Body of pancreas (tissue), 4 donors: ENCODE results near the gene MPP4.

Source experiments
- CTCF ChIP-seq, 7 experiments: fragments of 450-650 bp in 4 of 7; fragments of 200-600 bp in 3 of 7; sonication (generic) in 3 of 7; IDR thresholded peaks; one replicate each; pipeline ENCODE4 v1.5.1; 2016 to 2019; ENCODE audit warnings: antibody characterized with exemption in 7 of 7
- POLR2A ChIP-seq, 3 donors: fragments of 450-650 bp; IDR thresholded peaks; one replicate each; pipeline ENCODE4 v1.6.1; 2016; ENCODE audit warnings: antibody characterized with exemption in 3 of 3, mild to moderate bottlenecking in 2 of 3

DNA sequence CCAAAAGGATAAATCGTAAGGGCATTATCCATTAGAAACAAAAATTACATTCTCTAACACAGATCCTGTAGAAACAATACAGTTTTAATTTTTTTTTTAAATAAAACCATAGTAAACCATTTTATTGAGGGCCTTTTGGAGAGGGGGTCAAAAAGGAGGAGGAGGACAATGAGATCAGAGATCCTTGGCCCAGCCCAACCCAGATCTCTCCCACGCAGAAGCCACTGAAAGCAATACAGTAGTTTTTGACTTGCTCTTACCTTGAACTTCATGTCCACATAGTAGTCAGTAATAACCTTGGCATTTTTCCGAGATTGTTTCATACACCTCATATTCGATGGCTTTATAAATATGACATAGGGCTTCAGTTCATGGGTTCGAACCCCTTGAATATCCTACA is 51.0 kb downstream of the MPP4 start:
- TF ChIP-seq CTCF (IDR thresholded peaks at IDR 0.05) = no peak
- no peak for TF ChIP-seq POLR2A (IDR thresholded peaks at IDR 0.05)
